GM21528 (cell line): ENCODE measurements around the gene HOXB5.
A peak's percentile ranks its signal among the peaks of the same experiment; 100 is the strongest.

Experiments
- ATAC-seq: cut with Tn5 transposase; IDR thresholded peaks from one replicate; pipeline ENCODE4 v1.9.1; 2021; ENCODE audit warnings: mild to moderate bottlenecking, moderate library complexity; ENCODE audit not compliant: unreplicated experiment, low FRiP score

HOXB5 gene

GRCh38 chr17:48551596-48552465 lies 41.7 kb downstream of the HOXB5 start:
- ATAC-seq = no peak

GRCh38 chr17:48551214-48551555 lies 42.4 kb downstream of the HOXB5 start:
- no peak for ATAC-seq

- no peak for ATAC-seq
These were observed 42.9 kb downstream of the HOXB5 start for GRCh38 chr17:48550502-48551213.

GRCh38 chr17:48549914-48550501 lies 43.6 kb downstream of the HOXB5 start:
- no peak for ATAC-seq

GRCh38 chr17:48549281-48549630 lies 44.3 kb downstream of the HOXB5 start:
- ATAC-seq = no peak

GRCh38 chr17:48548523-48549280 lies 44.9 kb downstream of the HOXB5 start:
- ATAC-seq = no peak

- no peak for ATAC-seq
These were observed 45.6 kb downstream of the HOXB5 start for GRCh38 chr17:48547808-48548522.

GRCh38 chr17:48546924-48547807 lies 46.4 kb downstream of the HOXB5 start:
- no peak for ATAC-seq

GRCh38 chr17:48546137-48546923 lies 47.2 kb downstream of the HOXB5 start:
- no peak for ATAC-seq

- no peak for ATAC-seq
These were observed 48.0 kb downstream of the HOXB5 start for GRCh38 chr17:48545539-48545938.

GRCh38 chr17:48545022-48545375 lies 48.6 kb downstream of the HOXB5 start, which contains the start of gene HOXB2:
TSS of gene HOXB2 (minus strand) at chr17:48545109. CDS start at chr17:48544911, 198 bp downstream.
- no peak for ATAC-seq

GRCh38 chr17:48544349-48545021 lies 49.1 kb downstream of the HOXB5 start:
- no peak for ATAC-seq

GRCh38 chr17:48543854-48544348 lies 49.7 kb downstream of the HOXB5 start:
- no peak for ATAC-seq

- peak; percentile 61 for ATAC-seq
These were observed 50.3 kb downstream of the HOXB5 start for GRCh38 chr17:48543107-48543853.

GRCh38 chr17:48542698-48543106 lies 50.9 kb downstream of the HOXB5 start:
- no peak for ATAC-seq

GRCh38 chr17:48542114-48542656 lies 51.4 kb downstream of the HOXB5 start:
- no peak for ATAC-seq
